Measurements from ENCODE around the gene GPHN.
"Not testable (repeated sequence)": the region's sequence is repeated elsewhere in the genome, so short reads cannot be mapped to it uniquely, and the experiment has no call there.

Gene GPHN

DNA sequence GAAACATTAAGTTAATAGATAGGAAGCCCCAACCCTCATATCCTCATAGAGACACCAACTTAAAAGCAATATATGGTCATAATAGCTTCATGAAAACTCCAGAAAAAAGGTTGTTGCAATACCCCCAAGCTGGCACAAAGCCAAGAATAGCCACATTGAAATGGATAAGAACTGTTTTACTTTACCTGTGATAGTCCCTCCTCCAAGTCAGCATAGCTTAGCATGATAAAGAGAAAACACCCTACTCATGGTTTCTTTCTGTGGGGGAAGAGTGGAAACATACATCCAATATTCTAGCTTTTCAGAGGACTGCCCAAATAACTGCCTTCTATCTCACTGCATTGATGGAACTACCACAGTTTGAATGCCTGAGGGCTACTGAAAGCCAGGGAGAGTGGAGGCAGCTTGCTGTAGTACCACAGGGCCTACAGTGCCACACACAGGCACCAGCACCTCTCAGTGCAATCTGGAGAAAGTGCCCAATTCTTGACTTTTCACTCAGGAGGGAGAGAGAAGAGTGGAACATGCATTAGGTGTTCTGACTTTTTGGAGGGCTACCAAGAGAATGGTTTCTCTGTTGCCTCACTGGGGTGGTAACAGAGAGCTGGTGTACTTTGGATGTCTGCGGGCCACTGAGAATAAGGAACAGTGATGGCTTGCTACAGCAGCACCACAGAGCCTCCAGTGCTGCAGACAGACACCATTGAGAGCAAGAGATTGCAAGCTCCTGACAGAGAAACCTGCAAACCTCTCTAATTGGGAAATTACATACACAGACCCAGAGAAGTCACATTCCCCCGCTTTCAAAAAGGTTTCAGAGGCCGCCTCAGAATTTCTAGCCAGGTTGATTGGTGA lies 524.2 kb downstream of the GPHN start:
- no peak overlapping the region for H3K4me3 ChIP-seq (ENCODE audit: low read length)
- DNase-seq (ENCODE audit: low read depth), result no peak
- TF ChIP-seq, protein P1, sequence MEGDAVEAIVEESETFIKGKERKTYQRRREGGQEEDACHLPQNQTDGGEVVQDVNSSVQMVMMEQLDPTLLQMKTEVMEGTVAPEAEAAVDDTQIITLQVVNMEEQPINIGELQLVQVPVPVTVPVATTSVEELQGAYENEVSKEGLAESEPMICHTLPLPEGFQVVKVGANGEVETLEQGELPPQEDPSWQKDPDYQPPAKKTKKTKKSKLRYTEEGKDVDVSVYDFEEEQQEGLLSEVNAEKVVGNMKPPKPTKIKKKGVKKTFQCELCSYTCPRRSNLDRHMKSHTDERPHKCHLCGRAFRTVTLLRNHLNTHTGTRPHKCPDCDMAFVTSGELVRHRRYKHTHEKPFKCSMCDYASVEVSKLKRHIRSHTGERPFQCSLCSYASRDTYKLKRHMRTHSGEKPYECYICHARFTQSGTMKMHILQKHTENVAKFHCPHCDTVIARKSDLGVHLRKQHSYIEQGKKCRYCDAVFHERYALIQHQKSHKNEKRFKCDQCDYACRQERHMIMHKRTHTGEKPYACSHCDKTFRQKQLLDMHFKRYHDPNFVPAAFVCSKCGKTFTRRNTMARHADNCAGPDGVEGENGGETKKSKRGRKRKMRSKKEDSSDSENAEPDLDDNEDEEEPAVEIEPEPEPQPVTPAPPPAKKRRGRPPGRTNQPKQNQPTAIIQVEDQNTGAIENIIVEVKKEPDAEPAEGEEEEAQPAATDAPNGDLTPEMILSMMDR (IDR thresholded peaks at IDR 0.05; ENCODE audit: insufficient read depth, low read depth, low read length, missing control alignments), result no peak

DNA sequence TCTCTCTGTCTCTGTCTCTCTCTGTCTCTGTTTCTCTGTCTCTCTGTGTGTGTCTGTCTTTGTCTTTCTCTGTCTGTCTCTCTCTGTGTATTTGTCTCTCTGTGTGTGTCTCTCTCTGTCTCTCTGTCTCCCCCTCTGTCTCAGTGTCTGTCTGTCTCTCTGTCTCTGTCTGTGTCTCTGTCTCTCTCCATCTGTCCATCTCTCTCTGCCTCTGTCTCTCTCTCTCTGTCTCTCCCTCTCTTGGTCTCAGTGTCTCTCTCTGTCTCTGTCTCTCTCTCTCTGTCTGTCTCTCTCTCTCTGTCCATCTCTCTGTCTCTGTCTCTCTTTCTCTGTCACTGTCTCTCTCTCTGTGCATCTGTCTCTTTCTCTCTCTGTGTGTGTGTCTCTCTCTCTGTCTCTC lies 537.5 kb downstream of the GPHN start:
- no peak overlapping the region for H3K4me3 ChIP-seq (ENCODE audit: low read length)
- TF ChIP-seq, protein P1 (IDR thresholded peaks at IDR 0.05; ENCODE audit: insufficient read depth, low read depth, low read length, missing control alignments), result no peak
- DNase-seq (ENCODE audit: low read depth), result no peak

DNA sequence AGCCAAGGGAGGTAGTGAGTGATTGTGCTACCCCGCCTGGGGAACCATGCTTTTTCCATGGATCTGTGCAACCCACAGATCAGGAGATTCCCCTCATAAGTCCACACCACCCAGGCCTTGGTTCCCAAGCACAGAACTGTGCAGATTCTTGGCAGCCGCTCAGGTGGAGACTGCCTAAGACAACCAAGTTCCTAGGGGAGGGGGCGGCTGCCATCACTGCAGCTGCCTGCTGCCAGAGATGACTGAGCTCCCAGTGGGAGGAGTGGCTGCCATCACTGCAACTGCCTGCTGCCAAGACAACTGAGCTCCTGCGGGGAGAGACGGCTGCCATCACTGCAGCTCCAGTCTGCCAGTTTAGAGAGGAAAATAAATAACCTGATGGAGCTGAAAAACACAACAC lies 542.9 kb downstream of the GPHN start:
- TF ChIP-seq, protein P1 (IDR thresholded peaks at IDR 0.05; ENCODE audit: insufficient read depth, low read depth, low read length, missing control alignments), result no peak
- DNase-seq (ENCODE audit: low read depth), result no peak
- no peak overlapping the region for H3K4me3 ChIP-seq (ENCODE audit: low read length)

DNA sequence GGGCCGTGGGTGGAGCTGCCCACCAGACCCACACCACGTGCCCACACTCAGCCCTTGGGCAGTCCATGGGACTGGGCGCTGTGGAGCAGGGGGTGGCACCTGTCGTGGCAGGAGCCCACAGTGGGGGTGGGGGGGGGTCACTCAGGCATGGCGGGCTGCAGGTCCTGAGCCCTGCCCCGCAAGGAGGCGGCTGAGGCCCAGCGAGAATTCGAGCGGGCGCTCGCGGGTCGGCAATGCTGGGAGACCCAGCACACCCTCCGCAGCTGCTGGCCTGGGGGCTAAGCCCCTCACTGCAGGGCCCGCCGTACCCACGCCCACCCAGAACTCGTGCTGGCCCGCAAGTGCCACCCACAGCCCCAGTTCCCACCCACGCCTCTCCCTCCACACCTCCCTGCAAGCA lies 548.7 kb downstream of the GPHN start:
- no peak overlapping the region for H3K4me3 ChIP-seq (ENCODE audit: low read length)
- TF ChIP-seq, protein P1 (IDR thresholded peaks at IDR 0.05; ENCODE audit: insufficient read depth, low read depth, low read length, missing control alignments), result no peak
- DNase-seq (ENCODE audit: low read depth), result no peak

DNA sequence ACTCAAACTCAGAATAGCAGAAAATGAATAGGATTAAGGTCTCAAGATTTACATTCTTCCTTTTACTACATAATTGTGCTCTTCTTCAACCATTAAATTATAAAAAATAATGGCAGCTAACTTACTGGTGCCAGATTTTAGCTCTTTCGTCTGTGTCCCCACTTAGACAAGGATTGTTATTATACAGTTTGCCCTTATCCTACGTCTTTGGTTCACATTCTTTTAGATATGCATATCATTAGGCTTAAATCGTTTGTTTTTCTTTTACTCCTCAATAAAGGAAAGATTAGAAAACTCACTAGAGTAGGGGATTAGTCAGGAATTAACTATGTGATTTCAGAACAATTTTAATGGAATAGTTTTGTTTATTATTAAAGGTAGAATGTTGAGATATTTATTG lies 551.6 kb downstream of the GPHN start:
- H3K4me3 ChIP-seq (ENCODE audit: low read length), result no peak overlapping the region
- no peak for DNase-seq (ENCODE audit: low read depth)
- TF ChIP-seq, protein P1 (IDR thresholded peaks at IDR 0.05; ENCODE audit: insufficient read depth, low read depth, low read length, missing control alignments), result no peak

DNA sequence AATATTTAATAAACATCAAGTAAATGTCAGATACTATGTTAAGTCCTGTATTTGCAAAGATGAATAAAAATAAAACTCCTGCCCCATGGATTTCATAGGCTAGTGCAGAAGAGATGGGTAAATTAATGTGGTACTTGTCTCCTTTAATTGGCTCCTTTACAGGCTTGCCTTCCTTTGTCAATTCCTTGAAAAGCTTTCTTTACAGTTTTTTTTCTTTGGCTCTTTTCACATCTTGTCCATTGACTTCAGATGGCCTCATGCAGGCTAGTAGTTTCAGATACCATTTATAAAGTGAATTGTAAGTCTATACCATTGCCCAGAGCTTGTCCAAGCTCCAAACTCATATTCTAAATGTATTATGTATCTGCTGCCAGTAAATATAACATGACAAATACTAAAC lies 552.6 kb downstream of the GPHN start:
- TF ChIP-seq, protein P1 (IDR thresholded peaks at IDR 0.05; ENCODE audit: insufficient read depth, low read depth, low read length, missing control alignments), result no peak
- no peak for DNase-seq (ENCODE audit: low read depth)
- no peak overlapping the region for H3K4me3 ChIP-seq (ENCODE audit: low read length)

DNA sequence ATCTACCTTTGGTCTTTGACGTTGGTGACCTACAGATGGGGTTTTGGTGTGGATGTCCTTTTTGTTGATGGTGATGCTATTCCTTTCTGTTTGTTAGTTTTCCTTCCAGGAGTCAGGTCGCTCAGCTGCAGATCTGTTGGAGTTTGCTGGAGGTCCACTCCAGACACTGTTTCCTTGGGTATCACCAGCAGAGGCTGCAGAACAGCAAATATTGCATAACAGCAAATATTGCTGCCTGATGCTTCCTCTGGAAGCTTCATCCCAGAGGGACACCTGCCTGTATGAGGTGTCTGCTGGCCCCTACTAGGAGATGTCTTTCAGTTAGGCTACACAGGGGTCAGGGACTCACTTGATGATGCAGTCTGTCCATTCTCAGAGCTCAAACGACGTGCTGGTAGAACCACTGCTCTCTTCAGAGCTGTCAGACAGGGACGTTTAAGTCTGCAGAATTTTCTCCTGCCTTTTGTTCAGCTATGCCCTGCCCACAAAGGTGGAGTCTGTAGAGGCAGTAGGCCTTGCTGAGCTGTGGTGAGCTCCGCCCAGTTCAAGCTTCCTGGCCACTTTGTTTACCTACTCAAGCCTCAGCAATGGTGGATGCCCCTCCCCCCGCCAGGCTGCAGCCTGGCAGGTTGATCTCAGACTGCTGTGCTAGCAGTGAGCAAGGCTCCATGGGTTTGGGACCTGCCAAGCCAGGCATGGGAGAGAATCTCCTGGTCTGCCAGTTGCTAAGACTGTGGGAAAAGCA lies 559.3 kb downstream of the GPHN start:
- DNase-seq (ENCODE audit: low read depth), result peak; percentile 24
- H3K4me3 ChIP-seq (ENCODE audit: low read length), result not testable (repeated sequence)

All from epithelial cell of esophagus (primary cell).